ENCODE results near the gene HSFX2. TPM values are rescaled to one million over a fixed set of nuclear protein-coding genes. Genes with fewer than 3 reads are reported as not detected.
A peak's percentile ranks its signal among the peaks of the same experiment; 100 is the strongest.

The HSFX2 gene
- total and polyA plus RNA-seq, 2 of the 13 experiments (the other 11 are each of a cell fraction or from before 2014, with no cell fraction given) = 0.13 TPM; not detected in 1

- TF ChIP-seq MAZ (IDR thresholded peaks at IDR 0.05; ENCODE audit: borderline replicate concordance, low read depth, low read length) (no peak), MAZ (CRISPR knock-in tag; IDR thresholded peaks at IDR 0.05; ENCODE audit: low read depth) (peak; percentile 49; the same call in 1 of the 2 replicates), RBM39 (IDR thresholded peaks at IDR 0.05; ENCODE audit: low read depth, low read length, poor library complexity, severe bottlenecking) (no peak), SKI (IDR thresholded peaks at IDR 0.05; ENCODE audit: partially characterized antibody) (peak; percentile 8), NFATC3 (CRISPR knock-in tag; IDR thresholded peaks at IDR 0.05) (no peak), ZBTB10 (CRISPR knock-in tag; IDR thresholded peaks at IDR 0.05; ENCODE audit: borderline replicate concordance) (no peak), KLF16 (CRISPR knock-in tag; IDR thresholded peaks at IDR 0.05) (no peak), POLR2A (IDR thresholded peaks at IDR 0.05; ENCODE audit: insufficient read depth in 1 of 2, low read depth in 2 of 2, low read length in 2 of 2) (peak in 1 of 2 experiments; percentile 57; a peak in 2 of 4 replicates), FOXK2 (IDR thresholded peaks at IDR 0.05) (no peak), HIC2 (CRISPR knock-in tag; IDR thresholded peaks at IDR 0.05; ENCODE audit: low read depth) (no peak), PHF8 (CRISPR knock-in tag; IDR thresholded peaks at IDR 0.05) (peak; percentile 22; the same call in 1 of the 2 replicates), FOSL1 (CRISPR knock-in tag; IDR thresholded peaks at IDR 0.05; ENCODE audit: borderline replicate concordance) (no peak), NFIC (IDR thresholded peaks at IDR 0.05; ENCODE audit: low read length) (no peak), CHCHD3 (CRISPR knock-in tag; IDR thresholded peaks at IDR 0.05) (no peak), PAF1 (CRISPR knock-in tag; IDR thresholded peaks at IDR 0.05) (no peak), ZKSCAN8 (CRISPR knock-in tag; IDR thresholded peaks at IDR 0.05; ENCODE audit: borderline replicate concordance) (no peak), ZNF101 (CRISPR knock-in tag; IDR thresholded peaks at IDR 0.05; ENCODE audit: borderline replicate concordance, low read depth) (no peak), RFXANK (CRISPR knock-in tag; IDR thresholded peaks at IDR 0.05) (no peak), KDM2A (CRISPR knock-in tag; IDR thresholded peaks at IDR 0.05; ENCODE audit: borderline replicate concordance, low read depth) (peak; percentile 28; the same call in 1 of the 2 replicates), DMAP1 (CRISPR knock-in tag; IDR thresholded peaks at IDR 0.05) (0 out of 2 replicates have a peak, but pooled peaks have one; percentile 13), KDM5A (IDR thresholded peaks at IDR 0.05; ENCODE audit: borderline replicate concordance, low read length) (no peak), ZBTB1 (CRISPR knock-in tag; IDR thresholded peaks at IDR 0.05; ENCODE audit: borderline replicate concordance) (no peak), JUNB (CRISPR knock-in tag; IDR thresholded peaks at IDR 0.05; ENCODE audit: borderline replicate concordance) (no peak), ZNF782 (CRISPR knock-in tag; IDR thresholded peaks at IDR 0.05; ENCODE audit: borderline replicate concordance) (no peak), GMEB2 (CRISPR knock-in tag; IDR thresholded peaks at IDR 0.05; ENCODE audit: low read depth) (no peak)
Measured at GRCh38 chrX:149631234-149632165, 36.4 kb upstream of the HSFX2 start, which contains the start of gene TMEM185A (continued).
